Stomach (tissue), 9 donors: ENCODE data around the gene QRICH1. TPM values are rescaled to one million over a fixed set of nuclear protein-coding genes. Genes with fewer than 3 reads are reported as not detected.
A peak's percentile ranks its signal among the peaks of the same experiment; 100 is the strongest.

Experiments used
- DNase-seq, 2 donors: peaks; one replicate each; pipeline versions ENCODE4 v3.0.0 to v3.0.0-alpha.2; 2013 to 2019
- H3K27ac ChIP-seq, 5 donors: fragments of 200-600 bp in 4 of 5; sonication (generic) in 4 of 5; one replicate each; pipeline ENCODE4 v1.5.1; 2013 to 2019; ENCODE audit warnings: mild to moderate bottlenecking in 1 of 5, moderate library complexity in 1 of 5
- H3K27me3 ChIP-seq, 3 donors: fragments of 200-600 bp; sonication (generic); one replicate each; pipeline ENCODE4 v1.5.1; 2017 to 2019; ENCODE audit warnings: mixed run types in 1 of 3
- H3K36me3 ChIP-seq, 4 donors: fragments of 200-600 bp; sonication (generic); 1 replicate in 3 of 4; 2 replicates in 1 of 4; pipeline ENCODE4 v1.5.1; 2016 to 2019
- H3K4me1 ChIP-seq, 4 donors: fragments of 200-600 bp; sonication (generic); one replicate each; pipeline ENCODE4 v1.5.1; 2016 to 2019
- H3K4me3 ChIP-seq, 4 donors: fragments of 200-600 bp; sonication (generic) in 3 of 4; one replicate each; pipeline ENCODE4 v1.5.1; 2016 to 2019; ENCODE audit warnings: mild to moderate bottlenecking in 1 of 4
- H3K9me3 ChIP-seq, 4 donors: fragments of 200-600 bp; sonication (generic); one replicate each; pipeline ENCODE4 v1.5.1; 2016 to 2019
- EP300 ChIP-seq: sonication (generic); formaldehyde crosslinking; IDR thresholded peaks from one replicate; pipeline ENCODE4 v1.6.1; 2017; ENCODE audit warnings: antibody characterized with exemption
- POLR2A ChIP-seq, 4 donors: fragments of 450-650 bp; IDR thresholded peaks; one replicate each; pipeline ENCODE4 v1.6.1; 2016; ENCODE audit warnings: antibody characterized with exemption in 4 of 4, control low read depth in 2 of 4, mild to moderate bottlenecking in 1 of 4, moderate library complexity in 1 of 4
- POLR2AphosphoS5 ChIP-seq, 3 donors: sonication (generic); formaldehyde crosslinking; IDR thresholded peaks; one replicate each; pipeline ENCODE4 v1.6.1; 2016; ENCODE audit warnings: antibody characterized with exemption in 3 of 3
- WGBS, 5 donors: extraction: QIAGEN DNeasy Blood & Tissue Kit in 3 of 5; methylation state at CpG; one replicate each; pipeline versions ENCODE4 v1.1.5 to v1.1.7; 2013 to 2018; 5-methylcytosine and 5-hydroxymethylcytosine counted together
- intact Hi-C: fragments of 100-400 bp; cut with DNase I; formaldehyde crosslinking; loops from one replicate; pipeline ENCODE4 v1.15.1; 2023; ENCODE audit warnings: low total_unique reads
- polyA plus RNA-seq, 3 donors: library from polyadenylated mRNA; stranded (reverse); fragments of 200-250 nt; gene quantifications; one replicate each; pipeline ENCODE4 v1.2.3, GENCODE V29; 2013
- total RNA-seq, 5 donors: library from RNA; depleted of rRNA; stranded (reverse); fragments of >200 nt; gene quantifications; one replicate each; pipeline versions ENCODE4 v1.1.0 to v1.2.3, GENCODE V29; 2014 to 2016
- TF ChIP-seq, protein P1 (sequence below), 7 experiments: fragments of 450-650 bp in 4 of 7; fragments of 200-600 bp in 3 of 7; sonication (generic) in 3 of 7; IDR thresholded peaks; one replicate each; pipeline ENCODE4 v1.5.1; 2016 to 2019; ENCODE audit warnings: antibody characterized with exemption in 7 of 7, control low read depth in 2 of 7, mild to moderate bottlenecking in 1 of 7
- donor health status: healthy with polysubstance abuse.
- donor health status: Bipolar disorder and iron deficiency.
- donor health status: healthy.

QRICH1 gene
- total and polyA plus RNA-seq, 8 donors: 16.1 to 105 (median 38.8) TPM

DNA sequence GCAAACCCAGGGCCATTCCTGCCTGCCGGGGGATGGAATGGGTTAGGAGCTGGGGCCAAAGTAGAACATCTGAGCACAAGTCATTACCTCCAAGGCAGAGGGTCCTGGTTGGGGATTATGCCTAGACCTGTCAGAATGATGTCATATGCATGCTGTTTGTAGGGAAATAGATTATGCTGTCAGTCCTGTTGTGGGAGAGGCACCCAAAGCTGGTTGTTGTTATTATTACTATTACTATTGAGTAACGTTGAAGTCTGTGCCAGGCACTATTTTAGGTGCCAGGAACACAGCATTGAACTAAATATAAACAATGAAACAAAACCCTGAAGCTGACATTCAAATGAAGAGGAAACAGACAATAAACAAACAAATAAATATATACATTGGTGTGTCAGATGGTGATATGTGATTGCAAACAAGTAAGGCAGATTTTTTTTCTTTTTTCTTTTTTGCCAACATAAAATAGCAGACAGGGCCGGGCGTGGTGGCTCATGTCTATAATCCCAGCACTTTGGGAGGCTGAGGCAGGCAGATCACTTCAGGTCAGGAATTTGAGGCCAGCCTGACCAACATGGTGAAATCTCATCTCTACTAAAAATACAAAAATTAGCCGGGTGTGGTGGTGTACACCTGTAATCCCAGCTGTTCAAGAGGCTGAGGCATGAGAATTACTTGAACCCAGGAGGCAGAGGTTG is 101.9 kb downstream of the QRICH1 start:
- H3K9me3 ChIP-seq: no peaks in the 10 kb centered on the region
- intact Hi-C loops: no loop called here
- TF ChIP-seq, protein P1, sequence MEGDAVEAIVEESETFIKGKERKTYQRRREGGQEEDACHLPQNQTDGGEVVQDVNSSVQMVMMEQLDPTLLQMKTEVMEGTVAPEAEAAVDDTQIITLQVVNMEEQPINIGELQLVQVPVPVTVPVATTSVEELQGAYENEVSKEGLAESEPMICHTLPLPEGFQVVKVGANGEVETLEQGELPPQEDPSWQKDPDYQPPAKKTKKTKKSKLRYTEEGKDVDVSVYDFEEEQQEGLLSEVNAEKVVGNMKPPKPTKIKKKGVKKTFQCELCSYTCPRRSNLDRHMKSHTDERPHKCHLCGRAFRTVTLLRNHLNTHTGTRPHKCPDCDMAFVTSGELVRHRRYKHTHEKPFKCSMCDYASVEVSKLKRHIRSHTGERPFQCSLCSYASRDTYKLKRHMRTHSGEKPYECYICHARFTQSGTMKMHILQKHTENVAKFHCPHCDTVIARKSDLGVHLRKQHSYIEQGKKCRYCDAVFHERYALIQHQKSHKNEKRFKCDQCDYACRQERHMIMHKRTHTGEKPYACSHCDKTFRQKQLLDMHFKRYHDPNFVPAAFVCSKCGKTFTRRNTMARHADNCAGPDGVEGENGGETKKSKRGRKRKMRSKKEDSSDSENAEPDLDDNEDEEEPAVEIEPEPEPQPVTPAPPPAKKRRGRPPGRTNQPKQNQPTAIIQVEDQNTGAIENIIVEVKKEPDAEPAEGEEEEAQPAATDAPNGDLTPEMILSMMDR (IDR thresholded peaks at IDR 0.05): no peak
- TF ChIP-seq POLR2A (IDR thresholded peaks at IDR 0.05) (no peak), POLR2AphosphoS5 (IDR thresholded peaks at IDR 0.05) (no peak), EP300 (no peak)
- H3K4me3 ChIP-seq: peak overlapping the region; percentile 74 to 99 (median 84)
- no peaks in the 10 kb centered on the region for H3K27me3 ChIP-seq
- no peak for DNase-seq
- peak overlapping the region in 4 of 5 donors; percentile 91 to 96 (median 94) for H3K27ac ChIP-seq
- H3K4me1 ChIP-seq: peaks cover 31 to 51% (median 40%) of the 10 kb centered on the region in 4 donors
- peaks cover 0 to 40% (median 30%) of the 10 kb centered on the region in 4 donors for H3K36me3 ChIP-seq
- 53 to 70% (median 62%) methylated on average over 5 of the region's 5 CpGs for WGBS, 5 donors

DNA sequence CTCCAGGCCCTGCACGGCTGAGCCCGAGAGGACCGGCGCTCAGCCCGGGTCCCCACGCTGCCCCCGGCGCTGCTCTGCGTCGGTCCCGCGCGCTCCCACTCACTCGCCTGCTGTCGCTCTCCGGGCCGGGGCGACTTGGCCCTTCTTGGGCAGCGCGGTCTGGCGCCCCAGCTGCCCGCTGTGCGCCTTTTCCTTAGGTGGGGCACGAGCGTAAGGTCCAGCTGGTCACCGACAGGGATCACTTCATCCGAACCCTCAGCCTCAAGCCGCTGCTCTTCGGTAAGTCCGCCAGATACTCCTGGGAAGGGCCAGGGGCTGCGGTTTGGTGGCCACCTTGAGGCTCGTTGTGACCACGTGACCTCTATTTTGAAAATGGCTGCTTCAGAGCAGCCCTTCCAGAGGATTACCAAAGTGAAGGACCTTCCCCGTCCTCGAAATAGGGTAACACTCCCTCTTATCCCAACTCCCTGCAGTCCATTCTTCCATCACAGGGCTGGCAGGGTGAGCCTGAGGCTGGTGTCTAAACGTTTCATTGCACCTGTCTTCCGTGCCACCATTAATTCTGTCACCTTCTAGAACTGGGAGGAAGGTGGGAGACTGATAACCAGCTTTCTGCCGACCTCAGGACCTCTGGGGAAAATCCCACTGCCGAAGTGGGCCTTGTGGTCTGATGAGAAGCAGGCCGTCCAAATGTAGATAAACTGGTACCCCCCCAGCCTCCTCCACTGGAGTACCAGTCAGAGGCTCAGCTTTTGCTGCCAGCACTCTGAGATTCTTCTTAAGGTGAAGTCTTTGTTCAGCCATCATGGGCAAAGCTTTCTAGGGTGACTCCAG is 103.0 kb downstream of the QRICH1 start:
- TF ChIP-seq EP300 (no peak), POLR2A (IDR thresholded peaks at IDR 0.05) (no peak), POLR2AphosphoS5 (IDR thresholded peaks at IDR 0.05) (no peak)
- TF ChIP-seq, protein P1 (IDR thresholded peaks at IDR 0.05): no peak
- H3K9me3 ChIP-seq: no peaks in the 10 kb centered on the region
- 2 to 9% (median 3%) methylated on average over 9 to 40 of the region's 40 CpGs for WGBS, 5 donors
- intact Hi-C loops: no loop called here
- peaks cover 31 to 51% (median 40%) of the 10 kb centered on the region in 4 donors for H3K4me1 ChIP-seq
- peak in 1 of 2 donors; percentile 68 for DNase-seq
- peak overlapping the region; percentile 91 to 96 (median 93) for H3K27ac ChIP-seq
- H3K27me3 ChIP-seq: no peaks in the 10 kb centered on the region
- H3K36me3 ChIP-seq: peaks cover 0 to 40% (median 32%) of the 10 kb centered on the region in 4 donors
- peak overlapping the region; percentile 74 to 99 (median 84) for H3K4me3 ChIP-seq

DNA sequence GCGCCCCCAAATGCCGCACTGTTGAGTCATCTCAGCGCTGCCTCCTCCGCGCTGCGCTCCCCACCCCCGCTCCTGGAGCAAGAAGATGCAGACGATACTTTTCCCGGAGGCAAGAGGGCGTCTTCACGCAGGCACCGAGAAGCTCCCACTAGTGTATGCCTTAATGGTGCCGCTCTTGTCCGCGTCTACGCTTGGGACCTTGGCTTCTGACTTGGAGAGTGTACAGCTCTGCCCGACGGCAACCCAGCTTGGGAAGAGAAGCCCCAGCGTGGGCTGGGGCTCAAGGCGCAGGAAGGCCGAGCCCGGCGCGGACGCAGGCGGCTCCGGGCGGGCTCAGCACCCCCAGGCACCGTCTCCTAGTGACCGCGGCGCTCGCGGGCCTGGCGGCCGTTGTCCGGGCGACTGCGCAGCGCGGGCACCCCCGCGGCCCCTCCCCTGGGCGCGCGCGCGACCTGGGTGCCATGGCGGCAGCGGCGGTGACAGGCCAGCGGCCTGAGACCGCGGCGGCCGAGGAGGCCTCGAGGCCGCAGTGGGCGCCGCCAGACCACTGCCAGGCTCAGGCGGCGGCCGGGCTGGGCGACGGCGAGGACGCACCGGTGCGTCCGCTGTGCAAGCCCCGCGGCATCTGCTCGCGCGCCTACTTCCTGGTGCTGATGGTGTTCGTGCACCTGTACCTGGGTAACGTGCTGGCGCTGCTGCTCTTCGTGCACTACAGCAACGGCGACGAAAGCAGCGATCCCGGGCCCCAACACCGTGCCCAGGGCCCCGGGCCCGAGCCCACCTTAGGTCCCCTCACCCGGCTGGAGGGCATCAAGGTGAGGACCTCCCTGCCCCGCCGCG is 103.9 kb downstream of the QRICH1 start, which contains the start of gene P4HTM:
Gene P4HTM (plus strand): TSS at position 446 of the 840 bp plus-strand sequence. CDS start 16 bp downstream, at position 462.
- Histone ChIP-seq H3K4me3 (peak within 1 kb of the TSS; percentile 74 to 99 (median 84)), H3K36me3 (peaks cover 2 to 40% (median 32%) of the 10 kb centered on the region in 4 donors), H3K27ac (peak within 1 kb of the TSS; percentile 91 to 96 (median 93)), H3K4me1 (peaks cover 31 to 51% (median 40%) of the 10 kb centered on the region in 4 donors), H3K27me3 (no peaks in the 10 kb centered on the region), H3K9me3 (no peaks in the 10 kb centered on the region)
- intact Hi-C loops: no loop called here
- peak; percentile 77 to 96 for DNase-seq
- WGBS, 5 donors: 0 to 1% (median 0%) methylated on average over 21 to 91 of the region's 91 CpGs
- TF ChIP-seq, protein P1 (IDR thresholded peaks at IDR 0.05): peak in 3 of 7 experiments; percentile 13 to 38 (median 23)
- TF ChIP-seq POLR2AphosphoS5 (IDR thresholded peaks at IDR 0.05): peak; percentile 73 to 94 (median 83)
- no peak for TF ChIP-seq EP300
- TF ChIP-seq POLR2A (IDR thresholded peaks at IDR 0.05): no peak
